ENCODE data around the gene PLPPR2. TPM values are rescaled to one million over a fixed set of nuclear protein-coding genes. Genes with fewer than 3 reads are reported as not detected.

PLPPR2 gene
- polyA plus RNA-seq, 2 of the 4 experiments (the other 2 are of a cell fraction) = 5.6 to 9.7 TPM

- ChIA-PET POLR2A (interaction anchor here (0.9 kb wide), 1 partner anchor 53 kb away, joined by 3 read pairs; no protein-coding TSS in a partner anchor), CTCF (interaction anchor here (0.6 to 2.0 kb wide), 6 partner anchors 28 to 386 kb away, joined by 3 to 6 read pairs (median 4); partner anchors contain the start of gene ELAVL3)
- no peak for ATAC-seq
- no peak for FAIRE-seq
- H3K4me1 ChIP-seq = peaks cover 42% of the 10 kb centered on the region
- WGBS (ENCODE audit: missing lambda C conversion rate) = 72% methylated on average over 7 of the region's 7 CpGs
- no peak overlapping the region for H3K4me3 ChIP-seq
- peak overlapping the region; percentile 11; the same call in 1 of the 3 replicates for H3K4me2 ChIP-seq
- TF ChIP-seq EHMT2 (IDR thresholded peaks at IDR 0.05; ENCODE audit: low read depth) (no peak), NFE2L2 (conservative IDR thresholded peaks at IDR 0.05; ENCODE audit: low read length) (no peak), JUN (IDR thresholded peaks at IDR 0.05) (no peak), ZC3H11A (IDR thresholded peaks at IDR 0.05) (no peak), RFX5 (IDR thresholded peaks at IDR 0.05) (no peak), CHD2 (IDR thresholded peaks at IDR 0.05; ENCODE audit: low read length, partially characterized antibody) (no peak), ELK1 (IDR thresholded peaks at IDR 0.05; ENCODE audit: low read depth, low read length) (no peak), FOSB (CRISPR knock-in tag; IDR thresholded peaks at IDR 0.05) (no peak)
- TF ChIP-seq, protein P1, sequence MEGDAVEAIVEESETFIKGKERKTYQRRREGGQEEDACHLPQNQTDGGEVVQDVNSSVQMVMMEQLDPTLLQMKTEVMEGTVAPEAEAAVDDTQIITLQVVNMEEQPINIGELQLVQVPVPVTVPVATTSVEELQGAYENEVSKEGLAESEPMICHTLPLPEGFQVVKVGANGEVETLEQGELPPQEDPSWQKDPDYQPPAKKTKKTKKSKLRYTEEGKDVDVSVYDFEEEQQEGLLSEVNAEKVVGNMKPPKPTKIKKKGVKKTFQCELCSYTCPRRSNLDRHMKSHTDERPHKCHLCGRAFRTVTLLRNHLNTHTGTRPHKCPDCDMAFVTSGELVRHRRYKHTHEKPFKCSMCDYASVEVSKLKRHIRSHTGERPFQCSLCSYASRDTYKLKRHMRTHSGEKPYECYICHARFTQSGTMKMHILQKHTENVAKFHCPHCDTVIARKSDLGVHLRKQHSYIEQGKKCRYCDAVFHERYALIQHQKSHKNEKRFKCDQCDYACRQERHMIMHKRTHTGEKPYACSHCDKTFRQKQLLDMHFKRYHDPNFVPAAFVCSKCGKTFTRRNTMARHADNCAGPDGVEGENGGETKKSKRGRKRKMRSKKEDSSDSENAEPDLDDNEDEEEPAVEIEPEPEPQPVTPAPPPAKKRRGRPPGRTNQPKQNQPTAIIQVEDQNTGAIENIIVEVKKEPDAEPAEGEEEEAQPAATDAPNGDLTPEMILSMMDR (IDR thresholded peaks at IDR 0.05) = no peak
- H3K27ac ChIP-seq = peak overlapping the region; percentile 79 to 89; a peak in 4 of 6 replicates
- DNase-seq (ENCODE audit: low read depth in 1 of 2, low spot score in 1 of 2) = no peak
- no peaks in the 10 kb centered on the region for H3K9me3 ChIP-seq
These were observed 32.8 kb upstream of the PLPPR2 start for GRCh38 chr19:11322269-11323024.

DNA sequence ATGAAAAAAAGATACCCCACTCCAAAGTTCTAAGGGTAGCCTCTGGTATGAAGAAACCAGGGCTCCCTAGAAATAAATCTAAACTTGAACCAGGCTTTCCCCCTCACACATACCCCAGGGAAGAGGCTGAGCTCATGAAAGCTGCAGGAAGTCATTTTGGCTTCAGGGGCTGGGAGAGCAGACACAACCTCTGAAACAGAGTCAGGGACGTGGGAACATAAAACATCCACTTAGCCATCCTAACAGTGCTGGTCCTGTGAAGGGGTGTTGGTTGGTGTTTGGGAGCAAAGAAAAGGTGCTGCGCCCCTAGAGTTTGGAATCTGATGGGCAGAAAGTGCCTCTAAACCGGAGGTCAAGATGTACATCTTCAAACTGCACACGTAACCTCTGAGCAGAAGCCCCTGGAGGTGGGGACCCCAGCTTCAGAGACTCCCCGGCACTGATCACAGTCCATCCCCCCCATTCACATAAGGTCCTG is 31.6 kb upstream of the PLPPR2 start:
- ATAC-seq (peak in 1 of 2 experiments; percentile 19; a peak in 2 of 6 replicates), DNase-seq (ENCODE audit: low read depth in 1 of 2, low spot score in 1 of 2) (no peak), FAIRE-seq (no peak)
- ChIA-PET POLR2A (interaction anchor here (1.0 to 1.9 kb wide), 4 partner anchors 16 to 58 kb away, joined by 4 to 7 read pairs (median 6); partner anchors contain the start of genes CCDC159, RAB3D and TMEM205), CTCF (interaction anchor here (0.7 to 1.8 kb wide), 6 partner anchors 28 to 160 kb away, joined by 3 to 5 read pairs (median 3); partner anchors contain the start of gene TSPAN16)
- H3K4me1 ChIP-seq = peaks cover 42% of the 10 kb centered on the region
- 64% methylated on average over 5 of the region's 5 CpGs for WGBS (ENCODE audit: missing lambda C conversion rate)
- H3K27ac ChIP-seq = peak overlapping the region; percentile 79 to 89
- peak overlapping the region; percentile 68 for H3K4me2 ChIP-seq
- no peak for TF ChIP-seq RFX5 (IDR thresholded peaks at IDR 0.05)
- TF ChIP-seq RAD21 (conservative IDR thresholded peaks at IDR 0.05 in 1 of 2, IDR thresholded peaks at IDR 0.05 in 1 of 2) = no peak
- no peak for TF ChIP-seq BHLHE40 (IDR thresholded peaks at IDR 0.05; ENCODE audit: low read depth, low read length)
- no peak for TF ChIP-seq JUN (IDR thresholded peaks at IDR 0.05)
- no peaks in the 10 kb centered on the region for H3K9me3 ChIP-seq
- no peak overlapping the region for H3K4me3 ChIP-seq

DNA sequence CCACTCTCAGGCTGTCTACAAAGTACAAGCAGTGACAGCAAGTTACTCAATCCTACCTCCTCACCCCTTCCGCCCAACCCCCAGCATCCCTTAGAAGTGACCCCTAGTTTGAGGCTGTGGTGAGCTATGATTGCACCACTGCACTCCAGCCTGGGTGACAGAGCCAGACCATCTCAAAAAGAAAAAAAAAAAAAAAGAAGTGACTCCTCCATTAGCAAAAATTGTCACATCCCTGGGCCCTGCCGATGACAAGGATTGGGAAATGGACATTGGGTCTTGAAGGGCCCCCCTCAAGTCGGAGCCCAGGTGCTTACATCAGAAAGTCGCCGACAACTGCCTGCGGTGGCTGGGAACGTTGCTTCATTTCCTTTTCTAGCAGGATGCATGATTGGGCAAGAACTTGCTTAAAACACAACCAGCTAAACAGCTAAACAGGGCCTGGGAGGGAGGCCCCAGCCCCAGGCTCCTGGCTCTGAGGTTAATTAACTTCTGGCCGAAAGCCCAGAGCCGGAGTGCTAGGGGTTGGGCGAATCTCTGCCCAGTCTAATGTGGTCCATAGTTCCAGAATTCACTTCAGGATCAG is 31.1 kb upstream of the PLPPR2 start:
- 17% methylated on average over 10 of the region's 10 CpGs for WGBS (ENCODE audit: missing lambda C conversion rate)
- CTCF ChIA-PET = interaction anchor here (0.7 to 1.8 kb wide), 7 partner anchors 29 to 160 kb away, joined by 3 to 6 read pairs (median 3); partner anchors contain the start of gene TSPAN16
- Histone ChIP-seq H3K4me2 (peak overlapping the region; percentile 68), H3K27ac (peak overlapping the region; percentile 79 to 89), H3K9me3 (no peaks in the 10 kb centered on the region), H3K4me3 (no peak overlapping the region), H3K4me1 (peaks cover 39% of the 10 kb centered on the region)
- DNase-seq (ENCODE audit: low read depth in 1 of 2, low spot score in 1 of 2) (peak in 1 of 2 experiments; percentile 74), ATAC-seq (peak; percentile 84 to 86; a peak in 5 of 6 replicates), FAIRE-seq (no peak)
- POLR2A ChIA-PET = interaction anchor here (1.0 to 1.9 kb wide), 4 partner anchors 15 to 57 kb away, joined by 4 to 7 read pairs (median 6); partner anchors contain the start of genes CCDC159, RAB3D and TMEM205
- TF ChIP-seq HOXB13 (CRISPR knock-in tag; IDR thresholded peaks at IDR 0.05; ENCODE audit: low read depth) (no peak), RFX5 (IDR thresholded peaks at IDR 0.05) (no peak), POLR2A (IDR thresholded peaks at IDR 0.05; ENCODE audit: low read length) (no peak), ZFP36 (IDR thresholded peaks at IDR 0.05; ENCODE audit: borderline replicate concordance, partially characterized antibody) (no peak), RCOR1 (IDR thresholded peaks at IDR 0.05; ENCODE audit: low read depth, low read length) (no peak), RNF2 (IDR thresholded peaks at IDR 0.05; ENCODE audit: borderline replicate concordance, low read depth) (no peak), HDAC2 (IDR thresholded peaks at IDR 0.05) (no peak), CHD2 (IDR thresholded peaks at IDR 0.05; ENCODE audit: low read length, partially characterized antibody) (no peak), EP300 (IDR thresholded peaks at IDR 0.05) (peak; percentile 41 to 48; a peak in 1 of 5 replicates), GATA3 (IDR thresholded peaks at IDR 0.05; ENCODE audit: borderline replicate concordance) (no peak), CEBPB (IDR thresholded peaks at IDR 0.05) (peak; percentile 83 to 93), NFE2L2 (conservative IDR thresholded peaks at IDR 0.05; ENCODE audit: low read length) (no peak), JUN (IDR thresholded peaks at IDR 0.05) (peak; percentile 51 to 65; a peak in 3 of 5 replicates), FOSB (CRISPR knock-in tag; IDR thresholded peaks at IDR 0.05) (no peak), SREBF2 (IDR thresholded peaks at IDR 0.05) (no peak), ATOH8 (CRISPR knock-in tag; IDR thresholded peaks at IDR 0.05; ENCODE audit: low read depth) (no peak), KDM1A (IDR thresholded peaks at IDR 0.05; ENCODE audit: low read depth) (no peak), NPAS2 (CRISPR knock-in tag; IDR thresholded peaks at IDR 0.05; ENCODE audit: borderline replicate concordance) (no peak)
- TF ChIP-seq, protein P1 (IDR thresholded peaks at IDR 0.05) = no peak
